HEK293T (cell line): ENCODE data around the gene LHB.

ENCODE experiments used
- CTCF ChIA-PET: fragments of 350-600 bp; formaldehyde crosslinking; extraction: SDS; loops from one replicate; lab custom pipeline; 2021; ENCODE audit warnings: antibody characterized with exemption, inconsistent platforms; lab: Yijun Ruan, JAX
- POLR2A ChIA-PET: fragments of 350-600 bp; formaldehyde crosslinking; extraction: SDS; loops from one replicate; lab custom pipeline; 2020; ENCODE audit warnings: antibody characterized with exemption, inconsistent platforms; lab: Yijun Ruan, JAX
- DNase-seq: peaks from one replicate; pipeline ENCODE4 v3.0.0; 2012; ENCODE audit warnings: mixed read lengths; ENCODE audit errors: extremely low spot score
- ARNT ChIP-seq: fragments of 450-650 bp; IDR thresholded peaks from 2 replicates; pipeline ENCODE4 v1.6.1; 2017; ENCODE audit warnings: mild to moderate bottlenecking
- BHLHE40 ChIP-seq: fragments of 450-650 bp; IDR thresholded peaks from 2 replicates; pipeline ENCODE4 v1.6.1; 2016; ENCODE audit warnings: mild to moderate bottlenecking, moderate library complexity, borderline replicate concordance
- CTBP1 ChIP-seq: fragments of 450-650 bp; IDR thresholded peaks from 2 replicates; pipeline ENCODE4 v1.6.1; 2016; ENCODE audit warnings: borderline replicate concordance
- ELF4 ChIP-seq: fragments of 450-650 bp; IDR thresholded peaks from 2 replicates; pipeline ENCODE4 v1.6.1; 2017; ENCODE audit warnings: antibody characterized with exemption
- FOXA1 ChIP-seq: fragments of 450-650 bp; IDR thresholded peaks from 2 replicates; pipeline ENCODE4 v1.6.1; 2016; ENCODE audit warnings: mild to moderate bottlenecking
- FOXK2 ChIP-seq: fragments of 450-650 bp; IDR thresholded peaks from 2 replicates; pipeline ENCODE4 v1.6.1; 2016; ENCODE audit warnings: mild to moderate bottlenecking
- FOXM1 ChIP-seq: fragments of 450-650 bp; IDR thresholded peaks from 2 replicates; pipeline ENCODE4 v1.6.1; 2017; ENCODE audit warnings: mild to moderate bottlenecking, borderline replicate concordance
- HDGF ChIP-seq: fragments of 450-650 bp; IDR thresholded peaks from 2 replicates; pipeline ENCODE4 v1.6.1; 2017; ENCODE audit warnings: antibody characterized with exemption, borderline replicate concordance
- L3MBTL2 ChIP-seq: fragments of 450-650 bp; conservative IDR thresholded peaks from 2 replicates; pipeline ENCODE4 v1.6.1; 2016; ENCODE audit warnings: mild to moderate bottlenecking
- LEF1 ChIP-seq: fragments of 450-650 bp; IDR thresholded peaks from 2 replicates; pipeline ENCODE4 v1.6.1; 2017; ENCODE audit warnings: mild to moderate bottlenecking, borderline replicate concordance
- NFRKB ChIP-seq: fragments of 450-650 bp; IDR thresholded peaks from 2 replicates; pipeline ENCODE4 v1.6.1; 2016; ENCODE audit warnings: mild to moderate bottlenecking, moderate library complexity
- PKNOX1 ChIP-seq: fragments of 450-650 bp; IDR thresholded peaks from 2 replicates; pipeline ENCODE4 v1.6.1; 2016
- SP1 ChIP-seq: fragments of 450-650 bp; IDR thresholded peaks from 2 replicates; pipeline ENCODE4 v1.6.1; 2017
- SUZ12 ChIP-seq: fragments of 450-650 bp; IDR thresholded peaks from 2 replicates; pipeline ENCODE4 v1.6.1; 2016; ENCODE audit warnings: mild to moderate bottlenecking
- TARDBP ChIP-seq: fragments of 450-650 bp; IDR thresholded peaks from 2 replicates; pipeline ENCODE4 v1.6.1; 2016
- ZNF384 ChIP-seq: fragments of 450-650 bp; IDR thresholded peaks from 2 replicates; pipeline ENCODE4 v1.6.1; 2016

Gene LHB

GRCh38 chr19:48993175-48994034, 23.5 kb downstream of the LHB start, which contains the start of the genes GYS1 and RUVBL2:
GYS1 (minus strand) TSS chr19:48993309; CDS start chr19:48993112, 197 bp downstream.
RUVBL2 (plus strand) TSS chr19:48993887; CDS start chr19:48993912, 25 bp downstream.
- TF ChIP-seq L3MBTL2 (no peak), SP1 (no peak), ZNF384 (no peak), ELF4 (no peak), SUZ12 (no peak), LEF1 (no peak), FOXA1 (no peak), ARNT (no peak), PKNOX1 (peak; percentile 99), NFRKB (no peak), TARDBP (no peak), FOXM1 (no peak), BHLHE40 (no peak), HDGF (0 out of 2 replicates have a peak, but pooled peaks have one; percentile 26), CTBP1 (no peak), FOXK2 (no peak)
- DNase-seq, result peak; percentile 99
- POLR2A ChIA-PET, result interaction anchor here (0.7 to 2.3 kb wide), 18 partner anchors 10 to 206 kb away, joined by 3 to 12 read pairs (median 5); partner anchors contain the start of genes BAX, BCAT2 and PPP1R15A
- CTCF ChIA-PET, result interaction anchor here (0.6 to 3.5 kb wide), 25 partner anchors 10 to 801 kb away, joined by 3 to 26 read pairs (median 3); partner anchors contain the start of genes DHDH, FTL, IZUMO1 and LIN7B

GRCh38 chr19:48992581-48993174, 24.2 kb downstream of the LHB start:
- POLR2A ChIA-PET, result interaction anchor here (0.9 to 2.3 kb wide), 18 partner anchors 9 to 206 kb away, joined by 3 to 12 read pairs (median 5); partner anchors contain the start of genes BAX, BCAT2 and PPP1R15A
- CTCF ChIA-PET, result interaction anchor here (0.7 to 3.5 kb wide), 15 partner anchors 9 to 206 kb away, joined by 3 to 26 read pairs (median 4); partner anchors contain the start of genes DHDH and FTL
- no peak for DNase-seq
- TF ChIP-seq ARNT (no peak), L3MBTL2 (no peak), NFRKB (no peak), ZNF384 (no peak), BHLHE40 (no peak), ELF4 (no peak), HDGF (no peak), FOXK2 (no peak), SUZ12 (no peak), FOXA1 (no peak), TARDBP (no peak), CTBP1 (no peak), PKNOX1 (no peak), FOXM1 (no peak), SP1 (no peak)

GRCh38 chr19:48991873-48992580, 24.9 kb downstream of the LHB start:
- ChIA-PET CTCF (interaction anchor here (0.7 to 3.5 kb wide), 6 partner anchors 9 to 106 kb away, joined by 3 to 26 read pairs (median 4); no protein-coding TSS in a partner anchor), POLR2A (interaction anchor here (1.1 to 2.3 kb wide), 2 partner anchors 21 to 65 kb away, joined by 3 to 5 read pairs; no protein-coding TSS in a partner anchor)
- TF ChIP-seq L3MBTL2, result no peak
- no peak for TF ChIP-seq TARDBP
- no peak for TF ChIP-seq HDGF
- TF ChIP-seq BHLHE40, result no peak
- no peak for TF ChIP-seq ELF4
- TF ChIP-seq SP1, result no peak
- DNase-seq, result peak; percentile 60

- POLR2A ChIA-PET, result interaction anchor here (1.0 kb wide), 1 partner anchor 8 kb away, joined by 3 read pairs; no protein-coding TSS in a partner anchor
- TF ChIP-seq FOXA1 (no peak), L3MBTL2 (no peak), BHLHE40 (no peak), NFRKB (no peak), TARDBP (no peak), ARNT (no peak), SP1 (no peak), PKNOX1 (no peak), LEF1 (no peak), CTBP1 (no peak), ZNF384 (no peak)
- CTCF ChIA-PET, result interaction anchor here (3.5 kb wide), 1 partner anchor 14 kb away, joined by 26 read pairs; no protein-coding TSS in a partner anchor
- DNase-seq, result no peak
These were observed 25.8 kb downstream of the LHB start for GRCh38 chr19:48991011-48991609.
